GM21423 (cell line): Measurements from ENCODE around the gene ZNF587B.
"Not testable (repeated sequence)": the region's sequence is repeated elsewhere in the genome, so short reads cannot be mapped to it uniquely, and the experiment has no call there.

Experiments
- ATAC-seq: cut with Tn5 transposase; IDR thresholded peaks from one replicate; pipeline ENCODE4 v1.9.1; 2021; ENCODE audit warnings: mild to moderate bottlenecking, moderate library complexity; ENCODE audit not compliant: unreplicated experiment

Gene ZNF587B

DNA sequence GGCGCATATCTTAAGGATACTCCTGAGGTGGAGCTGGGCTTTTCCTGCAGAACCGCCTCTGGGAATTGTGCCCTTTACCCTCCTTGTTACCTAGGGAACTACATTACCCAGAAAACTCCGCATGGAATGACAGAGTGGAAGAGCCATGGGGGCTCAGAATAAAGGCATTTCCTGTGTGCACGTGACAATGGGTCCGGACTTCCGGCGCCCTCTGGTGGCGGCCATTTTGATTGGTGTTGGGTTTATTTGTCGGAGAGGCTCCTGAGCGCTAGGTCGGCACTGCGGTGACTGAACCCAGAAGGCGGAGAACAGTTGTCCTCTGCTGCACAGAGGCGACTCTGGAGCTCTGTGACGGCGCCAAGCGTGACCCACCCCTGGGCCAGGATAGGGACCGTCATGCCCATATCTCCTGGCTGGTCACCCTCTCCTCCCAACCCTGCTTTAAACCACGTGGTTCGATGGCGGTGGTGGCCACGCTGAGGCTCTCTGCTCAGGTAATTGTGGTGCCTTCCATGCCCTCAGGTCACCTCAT, at the start of gene ZNF587B:
ZNF587B (plus strand) TSS at position 229 of the 532 bp plus-strand sequence; CDS start at position 459, 230 bp downstream.
- ATAC-seq, result no peak

DNA sequence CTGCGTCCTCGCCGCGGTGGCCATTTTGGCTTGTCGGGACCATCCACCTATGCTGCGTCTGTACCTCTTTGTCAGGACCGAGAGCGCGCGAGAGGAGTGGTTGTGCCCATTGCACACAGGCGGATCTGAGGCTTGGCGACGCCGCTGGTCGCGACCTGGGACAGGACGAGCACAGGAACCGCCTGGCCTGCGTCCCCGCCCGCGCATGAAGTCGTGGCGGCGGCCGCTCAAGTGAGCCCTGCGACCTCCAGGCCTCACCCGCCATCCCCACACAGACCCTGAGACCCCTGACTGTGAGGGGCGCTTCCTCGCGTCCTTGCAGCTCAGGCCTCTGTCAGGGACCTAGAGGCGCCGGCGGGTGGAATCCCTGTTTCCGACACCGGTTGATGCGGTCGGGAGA, 43.8 kb upstream of the ZNF587B start:
- ATAC-seq, result no peak

DNA sequence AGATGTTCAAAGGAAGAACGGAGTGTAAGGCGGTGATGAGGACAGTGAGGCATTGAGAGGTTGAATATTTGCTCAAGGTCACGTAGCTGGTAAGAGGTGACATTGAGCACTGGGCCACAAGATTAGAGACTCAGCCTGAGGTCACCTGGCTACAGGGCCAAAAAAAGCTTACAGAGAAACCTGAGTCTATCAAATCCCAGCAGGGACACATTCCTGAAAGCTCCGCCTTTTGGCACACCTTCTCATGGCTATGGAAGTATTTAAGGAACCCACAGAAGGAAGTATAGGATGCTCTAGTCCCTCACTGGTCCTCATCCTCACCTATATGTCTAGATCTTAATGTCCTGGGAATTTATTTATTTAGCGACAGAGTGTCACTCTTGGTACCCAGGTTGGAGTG, 43.2 kb upstream of the ZNF587B start:
- no peak for ATAC-seq

DNA sequence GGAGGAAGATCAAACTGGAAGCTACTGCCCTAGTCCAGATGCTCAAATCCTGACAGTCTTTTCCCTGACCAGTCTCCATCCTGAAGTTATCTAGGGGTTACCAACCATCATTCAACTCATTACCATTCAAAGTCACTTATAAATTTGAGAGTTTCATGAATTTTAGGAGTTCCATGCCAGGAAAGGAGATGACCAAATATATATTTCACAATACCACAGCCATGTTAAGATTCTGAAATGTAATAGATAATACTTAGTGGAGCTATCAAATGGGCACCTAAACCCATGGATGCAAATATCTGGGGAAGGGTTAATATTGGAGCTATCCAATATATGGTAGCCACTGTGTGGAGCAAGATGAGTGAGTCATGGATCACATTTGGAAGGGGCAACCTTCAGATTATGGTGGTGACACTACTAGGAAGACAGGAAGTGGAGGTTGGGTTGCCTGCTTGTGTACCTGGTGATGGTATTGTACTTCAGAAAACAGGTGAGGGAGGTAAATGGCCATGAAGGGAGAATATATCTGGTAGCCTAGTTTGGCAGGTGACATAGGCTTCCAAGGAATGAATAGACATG, 41.9 kb upstream of the ZNF587B start:
- no peak for ATAC-seq

DNA sequence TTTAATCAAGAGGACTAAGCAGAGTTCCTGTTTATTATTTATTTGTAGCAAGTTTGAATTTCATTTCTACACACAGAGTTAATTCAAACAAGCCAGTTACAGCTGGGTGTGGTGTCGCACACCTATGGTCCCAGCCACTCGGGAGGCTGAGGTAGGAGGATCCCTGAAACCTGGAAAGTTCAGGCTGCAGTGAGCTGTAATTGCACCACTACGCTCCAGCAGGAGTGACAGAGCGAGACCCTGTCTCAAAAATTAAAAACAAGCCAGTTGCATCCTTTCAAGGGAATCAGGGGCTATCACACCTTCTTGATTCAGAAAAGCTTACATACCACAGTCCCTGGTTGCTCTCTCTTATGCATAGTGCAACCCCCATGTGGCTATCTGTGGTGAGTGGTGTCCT, 40.8 kb upstream of the ZNF587B start:
- no peak for ATAC-seq

DNA sequence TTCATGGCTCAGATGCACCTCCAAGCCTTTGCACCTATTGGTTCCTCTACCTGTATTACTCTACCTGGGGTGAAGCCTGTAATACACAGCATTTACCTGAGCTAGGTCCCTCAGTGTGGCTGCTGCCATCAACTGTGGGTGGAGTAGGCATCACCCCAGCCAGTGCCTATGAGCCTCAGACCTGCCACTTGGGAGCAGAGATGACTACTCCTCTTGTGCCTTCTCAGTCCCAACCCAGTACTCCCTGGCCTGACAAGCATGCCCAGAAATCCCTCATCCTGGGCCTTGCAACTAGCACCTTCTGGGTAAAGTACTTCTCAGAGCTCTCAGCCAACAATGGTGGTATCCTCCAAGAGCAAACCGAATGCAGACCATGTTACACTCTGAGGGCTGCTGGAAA, 33.5 kb upstream of the ZNF587B start:
- ATAC-seq, result not testable (repeated sequence)

DNA sequence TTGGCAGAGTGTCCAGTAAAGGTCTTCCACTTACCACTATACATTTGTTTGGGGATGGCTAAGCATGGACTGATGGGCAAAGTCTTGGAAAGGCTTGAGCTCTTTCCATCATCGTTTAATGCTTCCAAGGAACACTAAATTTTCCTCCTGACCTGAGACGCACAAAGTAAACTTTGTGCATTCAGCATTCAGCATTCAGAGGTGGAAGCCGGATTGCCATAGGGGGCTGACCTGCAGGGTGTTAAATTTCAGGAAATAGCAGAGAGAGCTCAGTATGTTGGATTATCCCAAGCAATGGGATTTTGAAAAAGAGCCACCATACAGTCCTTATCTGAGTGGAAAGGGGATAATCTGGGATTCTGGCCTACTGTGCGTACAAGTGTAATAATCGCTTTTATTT, 29.4 kb upstream of the ZNF587B start:
- no peak for ATAC-seq

DNA sequence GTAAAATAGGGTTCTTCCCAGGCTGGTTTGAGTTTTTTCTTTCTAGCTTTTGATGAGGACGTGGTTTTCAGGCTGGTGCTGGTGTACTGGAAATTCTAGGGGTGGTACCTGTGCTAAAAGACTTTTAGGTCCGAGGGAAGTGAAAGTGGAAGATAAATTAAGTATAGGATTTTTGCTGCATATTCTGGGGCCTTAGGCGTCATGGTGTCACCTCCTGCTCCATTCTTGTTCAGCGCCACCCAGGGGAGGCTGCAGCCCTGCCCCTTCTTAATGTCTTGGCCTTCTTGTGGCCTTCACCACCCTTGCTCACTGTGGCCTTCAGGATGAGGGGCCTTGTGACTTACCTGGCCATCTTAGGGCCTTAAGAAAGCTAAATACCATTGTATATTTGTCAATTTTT, 27.8 kb upstream of the ZNF587B start:
- ATAC-seq, result no peak

DNA sequence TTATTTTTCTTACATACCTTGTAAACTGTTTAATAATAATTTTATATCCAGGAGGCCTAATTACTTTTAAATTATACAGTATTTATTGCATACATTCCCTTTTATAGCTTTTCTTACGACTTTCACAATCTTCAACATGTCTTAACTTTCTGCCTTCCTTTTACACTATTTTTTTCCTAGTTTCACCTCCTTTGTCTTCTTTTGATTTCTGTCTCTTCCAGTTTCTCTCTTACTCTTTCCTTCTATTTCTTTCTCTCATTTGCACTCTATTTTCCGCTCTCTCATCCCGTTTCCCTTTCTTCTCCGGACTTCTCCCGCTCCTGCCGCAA, 26.9 kb upstream of the ZNF587B start:
- ATAC-seq, result no peak

DNA sequence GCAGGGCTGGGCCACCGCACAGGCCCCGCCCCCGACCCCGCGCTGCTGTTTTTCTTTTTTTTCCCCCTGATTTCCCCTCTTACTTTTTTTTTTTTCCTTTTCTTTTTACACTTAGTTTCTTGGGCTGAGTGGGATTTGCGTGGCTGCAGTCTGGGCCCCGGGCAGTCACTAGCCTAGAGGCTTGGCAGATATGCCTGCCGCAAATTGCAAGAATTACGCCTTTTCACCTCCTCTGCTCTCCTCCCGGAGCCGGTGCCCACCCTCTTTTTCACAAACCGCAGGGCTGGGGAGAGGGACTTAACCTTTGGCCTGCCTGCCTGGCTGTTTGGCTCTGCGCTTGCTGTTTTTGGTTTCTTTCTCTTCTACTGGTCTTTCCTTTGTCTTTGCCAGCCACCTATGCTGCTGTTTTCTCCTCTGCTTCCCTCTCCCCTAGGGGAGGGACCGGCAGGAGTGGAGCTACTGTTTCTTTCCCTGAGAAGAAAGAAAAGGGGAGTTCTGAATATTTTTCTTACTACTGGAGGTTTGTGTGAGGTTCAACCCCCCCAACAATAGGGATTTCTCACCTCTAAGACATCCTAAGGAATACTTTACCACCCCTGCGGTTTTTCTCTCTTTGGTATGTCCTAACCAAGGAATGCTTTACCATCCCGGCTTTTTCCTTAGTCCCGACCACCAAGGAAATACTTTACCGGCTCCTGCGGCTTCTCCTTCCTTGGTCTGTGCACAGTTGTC, 26.3 kb upstream of the ZNF587B start:
- no peak for ATAC-seq

DNA sequence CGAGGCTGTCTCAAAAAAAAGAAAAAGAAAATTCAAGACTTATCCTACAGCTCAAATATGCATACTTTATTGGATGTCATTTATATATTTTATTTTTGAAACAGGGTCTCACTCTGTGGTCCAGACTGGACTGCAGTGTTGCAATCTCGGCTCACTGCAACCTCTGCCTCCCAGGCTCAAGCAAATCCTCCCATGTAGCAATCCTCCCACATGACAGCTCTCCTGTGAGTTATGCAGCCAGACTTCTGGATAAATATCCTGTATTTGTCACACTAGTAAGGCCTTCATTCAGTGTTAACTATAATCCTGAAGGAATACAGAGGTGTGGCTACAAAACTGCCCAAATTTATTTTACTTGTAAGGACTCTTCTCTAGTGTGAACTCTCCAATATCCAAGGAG, 22.6 kb upstream of the ZNF587B start:
- ATAC-seq, result no peak

DNA sequence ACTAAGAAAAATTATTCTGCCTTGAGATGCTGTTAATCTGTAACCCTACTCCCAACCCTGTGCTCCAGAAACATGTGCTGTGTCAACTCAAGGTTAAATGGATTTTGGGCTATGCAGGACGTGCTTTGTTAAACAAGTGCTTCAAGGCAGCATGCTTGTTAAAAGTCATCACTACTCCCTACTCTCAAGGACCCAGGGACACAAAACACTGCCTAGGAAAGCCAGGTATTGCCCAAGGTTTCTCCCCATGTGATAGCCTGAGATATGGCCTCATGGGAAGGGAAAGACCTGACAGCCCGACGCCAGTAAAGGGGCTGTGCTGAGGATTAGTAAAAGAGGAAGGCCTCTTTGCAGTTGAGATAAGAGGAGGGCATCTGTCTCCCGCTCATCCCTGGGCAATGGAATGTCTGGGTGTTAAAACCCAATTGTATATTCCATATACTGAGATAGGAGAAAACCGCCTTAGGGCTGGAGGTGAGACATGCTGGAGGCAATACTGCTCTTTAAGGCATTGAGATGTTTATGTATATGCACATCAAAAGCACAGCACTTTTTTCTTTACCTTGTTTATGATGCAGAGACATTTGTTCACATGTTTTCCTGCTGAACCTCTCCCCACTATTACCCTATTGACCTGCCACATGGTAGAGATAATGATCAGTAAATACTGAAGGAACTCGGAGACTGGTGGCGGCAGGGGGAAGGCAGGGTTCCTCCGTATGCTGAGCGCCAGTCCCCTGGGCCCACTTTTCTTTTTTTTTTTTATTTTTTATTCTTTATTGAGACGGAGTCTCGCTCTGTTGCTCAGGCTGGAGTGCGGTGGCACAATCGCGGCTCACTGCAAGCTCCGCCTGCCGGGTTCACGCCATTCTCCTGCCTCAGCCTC, 19.4 kb upstream of the ZNF587B start:
- ATAC-seq, result not testable (repeated sequence)

DNA sequence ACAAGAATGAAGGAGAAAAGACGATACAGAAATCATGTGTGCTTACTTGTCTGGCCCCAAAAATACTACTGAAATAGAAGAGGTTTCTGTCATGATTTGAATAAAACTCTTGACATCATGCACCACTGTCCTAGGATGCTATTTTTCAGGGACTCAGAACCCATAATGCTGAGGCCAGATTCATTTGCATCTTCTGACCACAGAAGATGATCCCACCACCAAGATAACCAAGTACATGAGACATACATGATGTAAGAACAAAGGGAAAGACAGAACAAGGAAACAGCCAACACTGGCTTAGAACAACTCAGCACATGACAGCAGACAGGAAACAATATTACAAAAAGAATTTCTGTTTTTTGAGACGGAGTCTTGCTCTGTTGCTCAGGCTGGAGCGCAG, 17.9 kb upstream of the ZNF587B start:
- no peak for ATAC-seq

DNA sequence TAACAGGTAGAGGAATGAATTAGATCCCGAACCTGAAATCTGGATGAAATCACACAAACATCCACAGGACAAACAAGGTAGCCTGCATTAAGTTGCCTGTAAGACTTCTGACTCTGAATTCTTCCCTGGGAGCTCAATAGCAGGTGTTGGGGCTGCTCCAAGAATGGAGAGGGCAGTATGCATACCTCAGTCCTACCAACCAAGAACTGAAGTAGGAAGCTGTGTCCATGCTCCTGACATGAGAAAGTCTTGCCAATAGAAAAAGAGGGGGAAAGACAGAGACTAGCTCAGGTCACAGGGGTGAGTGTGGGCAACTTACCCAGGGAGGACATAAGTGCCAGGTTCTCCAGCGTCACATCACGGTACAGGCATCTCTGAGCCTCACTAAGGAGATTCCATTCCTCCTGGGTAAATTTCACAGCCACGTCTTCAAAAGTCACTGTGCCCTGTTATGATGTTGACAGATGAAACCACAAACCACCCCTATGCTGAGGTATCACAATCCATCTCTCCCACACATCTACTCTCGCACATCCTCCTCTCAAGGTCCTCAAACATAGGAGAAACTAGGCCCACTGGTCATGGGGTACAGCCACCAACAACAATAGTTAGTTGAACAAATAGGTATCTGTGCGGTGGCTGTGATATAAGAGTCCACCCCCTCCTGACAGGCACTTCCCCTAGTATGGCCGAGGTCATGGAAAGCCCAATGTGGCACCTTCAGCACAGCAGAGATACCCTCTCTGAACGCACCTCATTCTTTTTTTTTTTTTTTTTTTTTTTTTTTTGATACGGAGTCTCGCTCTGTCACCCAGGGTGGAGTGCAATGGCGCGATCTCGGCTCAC, 16.9 kb upstream of the ZNF587B start:
- ATAC-seq, result not testable (repeated sequence)

DNA sequence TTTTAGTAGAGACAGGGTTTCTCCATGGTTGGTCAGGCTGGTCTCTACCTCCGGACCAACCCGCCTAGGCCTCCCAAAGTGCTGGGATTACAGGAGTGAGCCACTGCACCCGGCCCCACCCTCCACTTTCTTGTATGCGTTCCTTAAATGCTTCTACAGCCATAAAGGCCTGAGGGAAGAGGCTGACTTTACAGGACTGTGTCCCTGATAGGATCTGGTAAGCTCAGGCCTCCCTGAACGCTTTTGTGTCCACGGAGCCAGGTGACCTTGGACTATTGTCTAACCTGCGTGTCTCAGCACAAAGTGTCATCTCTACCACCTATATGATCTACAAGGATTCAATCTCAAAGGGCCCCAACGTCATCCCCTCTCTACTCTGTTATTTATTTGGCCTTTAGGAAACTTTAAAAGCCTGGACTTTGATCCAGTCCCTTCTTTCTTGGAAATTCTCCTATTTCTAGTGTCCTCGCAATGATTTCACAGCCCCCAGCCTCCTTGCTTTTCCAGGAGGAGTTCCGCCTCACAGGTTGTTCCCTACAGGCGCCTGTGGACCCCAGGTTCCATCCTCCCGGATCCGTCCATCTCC, 16.1 kb upstream of the ZNF587B start:
- no peak for ATAC-seq

DNA sequence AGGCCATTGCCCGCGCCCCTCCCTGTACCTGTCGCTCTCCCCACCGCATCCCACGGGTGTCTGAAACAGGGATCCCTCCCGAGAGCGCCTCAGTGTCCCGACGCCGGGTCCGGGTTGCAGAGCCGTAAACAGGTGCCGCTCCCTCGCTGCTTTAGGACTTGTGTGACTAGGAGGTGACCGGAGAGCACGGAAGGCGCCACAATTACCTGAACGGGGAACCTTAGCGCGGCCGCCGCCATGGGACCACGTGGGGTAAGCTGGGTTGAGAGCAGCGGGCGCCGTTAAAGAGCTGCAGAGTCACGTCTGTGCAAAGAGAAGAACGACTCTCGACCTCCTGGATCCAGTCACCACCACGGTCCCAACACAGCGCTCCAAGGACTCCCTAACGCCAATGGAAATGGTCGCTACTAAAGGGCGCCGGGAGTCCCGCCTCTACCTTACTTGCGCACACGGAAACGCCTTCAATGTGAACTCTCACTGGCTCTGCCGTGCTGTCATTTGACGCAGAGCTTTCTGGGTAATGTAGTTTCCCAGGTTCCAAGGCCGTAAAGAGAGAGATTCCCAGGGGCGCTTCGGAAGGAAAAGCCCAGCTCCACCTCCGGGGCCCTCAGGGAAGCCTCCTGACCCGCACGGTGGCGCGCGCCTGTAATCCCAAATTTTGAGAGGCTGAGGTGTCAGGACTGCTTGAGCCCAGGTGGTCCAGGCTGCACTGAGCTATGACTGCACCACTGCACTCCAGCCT, 15.4 kb upstream of the ZNF587B start, which contains the start of gene ZNF552:
ZNF552 (minus strand) TSS at position 409 of the 742 bp plus-strand sequence; CDS start at position 239, 170 bp downstream.
- ATAC-seq, result peak; percentile 63

DNA sequence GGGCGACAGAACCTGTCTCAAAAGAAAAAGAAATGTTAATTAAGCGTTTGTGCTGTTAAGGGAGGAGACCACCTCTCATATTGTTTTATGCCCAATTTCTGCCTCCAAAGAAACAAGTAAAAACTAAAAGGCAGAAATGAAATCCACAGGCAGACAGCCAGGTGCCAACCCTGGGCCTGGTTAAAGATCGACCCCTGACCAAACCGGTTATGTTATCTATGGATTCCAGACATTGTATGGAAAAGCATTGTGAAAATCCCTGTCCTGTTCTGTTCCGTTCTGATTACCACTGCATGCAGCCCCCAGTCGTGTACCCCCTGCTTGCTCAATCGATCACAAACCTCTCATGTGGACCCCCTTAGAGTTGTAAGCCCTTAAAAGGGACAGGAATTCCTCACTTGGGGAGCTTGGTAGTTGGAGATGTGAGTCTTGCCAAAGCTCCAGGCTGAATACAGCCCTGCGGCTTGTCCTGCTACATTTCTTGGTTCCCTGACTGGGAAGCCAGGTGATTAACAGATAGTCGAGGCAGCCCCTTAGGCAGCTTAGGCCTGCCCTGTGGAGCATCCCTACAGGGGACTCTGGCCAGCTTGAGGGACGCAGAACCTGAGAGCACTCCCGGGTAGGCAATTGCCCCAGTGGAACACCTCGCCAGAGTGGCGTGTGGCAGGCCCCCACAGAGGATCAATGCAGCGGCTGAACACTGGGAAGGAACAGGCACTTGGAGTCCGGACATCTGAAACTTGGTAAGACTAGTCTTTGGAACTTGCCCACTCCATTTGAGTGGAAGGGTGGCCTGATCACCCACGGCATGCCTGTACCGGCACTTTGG, 14.6 kb upstream of the ZNF587B start:
- no peak for ATAC-seq

DNA sequence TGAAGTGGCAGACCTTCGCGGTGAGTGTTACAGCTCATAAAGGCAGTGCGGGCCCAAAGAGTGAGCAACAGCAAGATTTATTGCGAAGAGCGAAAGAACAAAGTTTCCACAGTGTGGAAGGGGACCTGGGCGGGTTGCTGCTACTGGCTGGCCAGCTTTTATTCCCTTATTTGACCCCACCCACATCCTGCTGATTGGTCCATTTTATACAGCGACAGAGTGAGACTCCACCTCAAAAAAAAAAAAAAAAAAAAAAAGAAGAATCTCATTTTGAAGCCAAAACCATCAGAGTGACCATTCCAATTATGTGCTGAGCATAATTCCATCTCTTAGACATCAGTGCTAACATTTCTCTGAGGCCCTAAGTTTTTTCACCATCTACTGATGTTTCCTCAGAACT, 13.4 kb upstream of the ZNF587B start:
- no peak for ATAC-seq

DNA sequence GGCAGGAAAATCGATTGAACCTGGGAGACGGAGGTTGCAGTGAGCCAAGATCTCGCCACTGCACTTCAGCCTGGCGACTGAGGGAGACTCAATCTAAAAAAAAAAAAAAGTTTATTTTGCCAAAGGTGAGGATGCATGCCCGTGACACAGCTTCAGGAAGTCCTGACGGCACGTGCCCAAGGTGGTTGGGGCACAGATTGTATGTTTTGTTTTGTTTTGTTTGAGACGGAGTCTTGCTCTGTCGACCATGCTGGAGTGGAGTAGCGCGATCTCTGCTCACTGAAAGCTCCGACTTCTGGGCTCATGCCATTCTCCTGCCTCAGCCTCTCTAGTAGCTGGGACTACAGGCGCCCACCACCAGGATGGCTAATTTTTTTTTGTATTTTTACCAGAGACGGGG, 12.1 kb upstream of the ZNF587B start:
- no peak for ATAC-seq
